Choroid plexus epithelial cell (primary cell): ENCODE results near the gene B3GALT6.

Source experiments
- DNase-seq: peaks from one replicate; pipeline ENCODE4 v3.0.0-alpha.2; 2010; ENCODE audit warnings: low read depth
- H3K4me3 ChIP-seq: 2 replicates; pipeline ENCODE4 v1.5.1; 2011; ENCODE audit warnings: low read depth, mild to moderate bottlenecking, control low read depth, low read length, moderate library complexity
- TF ChIP-seq, protein P1 (sequence below): conservative IDR thresholded peaks from 2 replicates; pipeline ENCODE4 v1.5.1; 2011; ENCODE audit warnings: low read depth, mild to moderate bottlenecking, control low read depth, inconsistent platforms, low read length, moderate library complexity

The B3GALT6 gene

DNA sequence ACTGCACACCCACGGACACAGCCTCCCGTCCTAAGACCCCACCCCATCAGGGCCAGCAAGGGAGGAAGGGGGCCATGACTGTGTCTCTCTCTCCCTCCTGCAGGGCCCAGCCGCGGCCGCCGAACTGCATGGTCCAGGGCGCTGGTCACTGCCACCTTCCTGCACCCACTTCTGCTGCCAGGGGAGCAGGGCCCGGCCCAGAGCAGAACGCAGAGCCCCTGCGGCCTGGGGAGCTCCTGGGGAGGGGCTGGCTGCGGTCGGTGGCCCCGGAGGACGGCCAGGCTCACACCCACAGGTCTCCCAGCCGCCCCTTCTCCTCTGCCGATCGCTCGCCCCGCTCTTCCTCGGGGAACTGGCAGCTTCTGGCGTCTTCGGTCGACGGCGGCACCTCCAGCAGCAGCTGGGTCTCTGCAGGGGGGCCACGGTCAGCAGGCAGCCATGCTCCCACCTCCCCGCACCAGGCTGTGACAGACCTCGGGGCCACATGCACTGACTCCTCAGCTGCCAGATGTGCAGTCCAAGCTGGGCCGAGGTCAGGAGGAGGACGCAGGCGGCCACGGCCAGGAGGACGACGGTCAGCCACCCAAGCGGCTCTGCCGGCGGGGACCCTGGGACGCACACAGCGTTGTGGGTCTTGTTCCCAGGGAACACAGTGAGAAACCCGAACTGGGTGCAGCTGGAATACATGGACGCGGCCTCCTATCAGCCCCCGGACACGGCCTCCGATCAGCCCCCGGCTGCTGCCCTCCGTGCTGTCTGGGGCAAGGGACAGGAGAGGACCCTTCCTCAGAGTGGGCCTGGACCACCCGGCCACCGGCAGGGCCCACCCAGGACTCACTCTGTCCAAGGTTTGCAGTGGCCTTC, 28.2 kb upstream of the B3GALT6 start:
- TF ChIP-seq, protein P1, sequence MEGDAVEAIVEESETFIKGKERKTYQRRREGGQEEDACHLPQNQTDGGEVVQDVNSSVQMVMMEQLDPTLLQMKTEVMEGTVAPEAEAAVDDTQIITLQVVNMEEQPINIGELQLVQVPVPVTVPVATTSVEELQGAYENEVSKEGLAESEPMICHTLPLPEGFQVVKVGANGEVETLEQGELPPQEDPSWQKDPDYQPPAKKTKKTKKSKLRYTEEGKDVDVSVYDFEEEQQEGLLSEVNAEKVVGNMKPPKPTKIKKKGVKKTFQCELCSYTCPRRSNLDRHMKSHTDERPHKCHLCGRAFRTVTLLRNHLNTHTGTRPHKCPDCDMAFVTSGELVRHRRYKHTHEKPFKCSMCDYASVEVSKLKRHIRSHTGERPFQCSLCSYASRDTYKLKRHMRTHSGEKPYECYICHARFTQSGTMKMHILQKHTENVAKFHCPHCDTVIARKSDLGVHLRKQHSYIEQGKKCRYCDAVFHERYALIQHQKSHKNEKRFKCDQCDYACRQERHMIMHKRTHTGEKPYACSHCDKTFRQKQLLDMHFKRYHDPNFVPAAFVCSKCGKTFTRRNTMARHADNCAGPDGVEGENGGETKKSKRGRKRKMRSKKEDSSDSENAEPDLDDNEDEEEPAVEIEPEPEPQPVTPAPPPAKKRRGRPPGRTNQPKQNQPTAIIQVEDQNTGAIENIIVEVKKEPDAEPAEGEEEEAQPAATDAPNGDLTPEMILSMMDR: no peak
- no peak overlapping the region for H3K4me3 ChIP-seq
- DNase-seq: no peak

DNA sequence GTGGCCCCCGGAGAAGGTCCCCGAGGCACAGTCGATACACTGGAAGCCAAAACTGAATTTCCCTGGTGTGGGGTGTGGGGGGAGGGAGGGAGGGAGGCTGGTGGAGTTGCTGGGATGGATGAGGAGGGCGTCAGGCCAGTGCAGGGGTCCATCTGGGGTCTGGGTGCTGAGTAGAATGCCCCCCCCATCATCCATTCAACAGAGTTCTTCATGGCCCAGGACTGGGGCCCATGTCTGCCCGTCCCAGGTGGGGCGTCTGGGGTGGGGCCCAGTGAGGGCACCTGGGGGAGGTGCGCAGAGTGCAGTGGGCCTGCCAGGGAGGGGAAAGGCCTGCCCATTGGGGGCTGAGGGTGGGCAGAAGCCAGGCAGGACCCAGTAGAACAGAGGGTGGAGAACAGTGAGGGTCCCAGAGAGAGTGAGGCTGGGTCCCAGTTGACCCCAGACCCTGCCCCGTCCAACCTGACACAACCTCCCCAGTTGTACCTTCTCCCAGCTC, 27.6 kb upstream of the B3GALT6 start:
- no peak for DNase-seq

DNA sequence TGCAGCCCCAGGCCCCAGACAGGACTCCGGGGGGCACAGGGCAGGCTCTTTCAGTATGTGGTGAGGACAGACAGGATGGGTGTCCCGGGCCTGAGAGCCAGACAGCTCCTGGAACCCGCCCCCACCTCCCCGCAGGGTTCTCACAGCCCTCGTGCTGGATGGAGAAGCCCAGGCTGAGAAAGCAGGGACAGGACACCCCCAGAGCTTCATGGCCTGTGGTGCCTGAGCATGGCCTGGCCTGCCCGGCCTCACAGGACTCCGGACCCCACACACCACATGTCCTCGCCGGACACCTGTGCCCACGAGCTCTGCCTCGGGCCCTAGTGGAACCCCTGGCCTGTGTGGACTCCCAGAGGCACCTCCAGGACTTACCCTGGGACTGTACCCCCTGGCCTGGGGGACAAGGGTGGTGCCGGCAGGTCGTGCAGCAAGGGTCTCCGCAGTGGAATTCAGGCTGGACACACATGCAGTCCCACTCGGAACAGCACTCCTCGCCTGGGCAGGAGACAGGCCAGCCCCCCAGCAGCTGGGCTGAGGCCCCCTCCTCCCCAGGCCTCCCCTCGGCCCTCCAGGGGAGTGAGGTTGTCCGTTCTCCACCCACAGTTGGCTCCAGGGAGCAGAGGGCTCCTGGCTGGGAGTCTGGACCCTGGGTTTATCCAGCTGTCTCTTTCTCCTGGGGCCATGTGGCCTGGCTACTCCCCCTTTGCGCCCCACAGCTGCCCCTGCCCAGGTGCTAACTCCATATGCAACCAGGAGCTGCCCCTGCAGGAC, 26.9 kb upstream of the B3GALT6 start:
- DNase-seq: no peak
- H3K4me3 ChIP-seq: no peak overlapping the region
- TF ChIP-seq, protein P1: no peak

More for the DNA sequence above, 27.6 kb upstream of the B3GALT6 start:
- H3K4me3 ChIP-seq: no peak overlapping the region
- TF ChIP-seq, protein P1: no peak

DNA sequence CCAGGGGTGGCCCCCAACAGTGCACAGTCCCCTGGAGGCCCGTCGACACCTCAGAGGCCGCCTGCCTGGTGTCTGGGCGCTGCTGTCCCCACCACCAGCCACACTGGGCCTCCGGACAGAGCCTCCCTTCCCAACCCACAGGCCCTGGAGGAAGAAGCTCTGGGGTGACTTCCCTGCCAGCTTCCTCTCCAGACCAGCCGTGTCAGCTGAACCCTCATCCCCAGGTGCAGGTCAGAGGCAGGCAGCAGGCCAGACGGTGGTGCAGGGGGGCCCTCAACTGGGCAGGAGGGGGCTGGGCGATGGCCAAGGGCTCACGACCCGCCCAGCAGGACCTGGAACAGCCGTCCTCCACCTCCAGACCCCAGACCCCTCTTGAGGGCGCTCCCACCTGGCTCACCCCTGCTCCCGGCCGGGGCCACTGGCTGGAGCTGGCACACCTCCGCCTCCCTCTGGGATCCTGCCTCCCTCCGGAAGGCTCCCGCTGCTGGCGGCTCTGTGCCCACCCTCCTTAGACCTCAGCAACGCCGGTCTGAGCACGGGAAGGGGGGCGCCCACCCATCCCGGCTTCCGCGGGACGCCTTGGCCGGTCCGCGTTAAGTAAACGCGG, 26.2 kb upstream of the B3GALT6 start:
- no peak for DNase-seq
- TF ChIP-seq, protein P1: no peak
- peak overlapping the region; percentile 24 for H3K4me3 ChIP-seq

DNA sequence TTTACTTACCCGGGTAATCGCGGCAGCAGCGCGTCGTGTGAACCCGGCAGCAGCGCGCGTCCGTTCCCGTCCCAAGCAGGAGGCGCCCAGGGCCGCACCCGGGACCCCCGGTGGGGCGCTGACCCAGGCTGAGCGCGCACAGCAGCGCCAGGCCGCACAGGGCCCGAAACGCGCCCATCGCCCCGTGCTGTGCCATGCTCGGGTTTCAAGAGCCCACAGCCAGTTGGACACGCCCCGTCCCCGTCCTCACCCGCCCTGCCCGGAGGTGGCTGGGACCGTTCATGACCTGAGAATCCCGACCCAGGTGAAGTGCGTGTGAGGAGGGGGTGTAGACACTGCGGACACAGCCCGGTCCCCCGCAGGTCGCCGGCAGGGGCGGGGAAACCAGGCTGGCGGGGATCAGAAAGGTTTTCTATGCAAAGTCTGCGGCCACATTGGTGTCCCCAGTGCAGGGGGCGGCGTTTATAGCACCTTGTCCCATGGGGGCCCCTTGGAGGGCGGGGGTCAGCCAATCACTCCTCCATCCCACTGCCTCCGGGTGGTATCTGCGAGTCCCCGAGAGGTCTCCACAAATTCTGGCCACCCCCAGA, 25.6 kb upstream of the B3GALT6 start, which contains the start of gene TNFRSF18:
TSS of gene TNFRSF18 (minus strand) at position 217 of the 590 bp plus-strand sequence. CDS start at position 196, 21 bp downstream.
- DNase-seq: peak; percentile 11
- H3K4me3 ChIP-seq: peak within 1 kb of the TSS; percentile 24
- TF ChIP-seq, protein P1: no peak

DNA sequence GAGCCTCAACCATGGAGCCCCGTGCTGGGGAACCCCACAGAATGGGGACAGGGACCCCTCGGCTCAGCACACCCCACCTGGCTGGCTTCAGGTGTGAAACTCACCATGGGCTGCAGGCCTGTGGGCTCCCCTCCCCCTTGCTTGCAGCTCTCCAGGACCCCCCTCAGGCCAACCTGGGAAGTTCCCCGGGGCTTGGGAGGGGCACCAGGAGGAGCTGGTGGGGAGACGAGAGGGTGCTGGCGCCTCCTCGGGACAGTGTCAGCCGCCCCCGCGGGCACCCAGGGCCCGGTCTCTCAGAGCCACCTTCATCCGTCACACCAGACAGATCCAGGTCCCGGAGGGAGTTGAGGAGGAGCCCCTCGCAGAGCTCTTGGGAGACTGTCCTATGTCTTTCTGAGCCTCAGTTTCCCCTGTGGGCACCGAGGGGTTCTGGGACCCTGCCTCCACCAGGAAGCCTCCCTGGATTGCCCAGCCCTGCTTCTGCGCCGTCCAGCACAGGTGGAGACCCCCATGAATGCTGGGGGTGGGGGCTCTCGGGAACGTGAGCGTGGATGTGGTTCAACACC, 25.0 kb upstream of the B3GALT6 start:
- DNase-seq: no peak
- TF ChIP-seq, protein P1: no peak
- H3K4me3 ChIP-seq: no peak overlapping the region
